ENCODE data around the gene CYP24A1.
"Not testable (repeated sequence)": the region's sequence is repeated elsewhere in the genome, so short reads cannot be mapped to it uniquely, and the experiment has no call there.

CYP24A1 gene

DNA sequence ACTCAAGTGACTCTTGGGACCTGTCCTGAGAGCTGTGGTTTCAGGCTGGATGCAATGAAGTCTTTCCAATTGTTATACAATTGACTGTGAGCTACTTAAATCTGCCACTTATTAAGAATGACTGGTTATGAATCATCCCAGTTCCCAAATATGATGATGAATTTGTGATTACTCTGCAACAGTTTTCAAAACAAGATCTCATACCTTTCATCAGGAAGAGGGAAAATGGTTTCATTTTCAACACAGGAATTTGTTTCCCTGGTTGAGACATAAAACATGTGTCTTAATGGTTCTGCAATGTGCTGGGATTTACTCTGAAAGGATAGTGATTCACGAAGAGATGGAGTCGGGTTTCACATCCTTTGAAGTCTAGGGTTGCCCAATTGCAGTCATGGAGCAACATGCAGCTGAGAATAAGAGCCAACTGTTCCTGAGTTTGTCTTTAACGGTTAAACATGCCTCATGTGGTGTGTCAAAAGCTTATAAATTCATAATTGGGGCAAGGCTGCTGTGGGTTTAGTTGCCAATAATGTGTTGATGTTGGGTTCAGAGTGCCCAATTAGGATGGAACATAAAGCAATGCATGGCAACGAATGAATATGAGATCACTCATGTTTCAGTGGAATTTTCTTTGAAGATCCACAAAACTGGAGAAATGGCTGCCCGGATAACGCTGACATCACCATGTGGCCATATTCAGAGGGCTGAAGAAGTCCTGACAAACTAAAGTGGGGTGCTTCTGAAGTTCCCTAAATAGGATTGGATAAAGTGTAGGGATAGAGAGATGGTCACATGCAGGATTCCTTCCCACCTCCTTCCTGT lies 41.0 kb downstream of the CYP24A1 start:
- no peak for DNase-seq

DNA sequence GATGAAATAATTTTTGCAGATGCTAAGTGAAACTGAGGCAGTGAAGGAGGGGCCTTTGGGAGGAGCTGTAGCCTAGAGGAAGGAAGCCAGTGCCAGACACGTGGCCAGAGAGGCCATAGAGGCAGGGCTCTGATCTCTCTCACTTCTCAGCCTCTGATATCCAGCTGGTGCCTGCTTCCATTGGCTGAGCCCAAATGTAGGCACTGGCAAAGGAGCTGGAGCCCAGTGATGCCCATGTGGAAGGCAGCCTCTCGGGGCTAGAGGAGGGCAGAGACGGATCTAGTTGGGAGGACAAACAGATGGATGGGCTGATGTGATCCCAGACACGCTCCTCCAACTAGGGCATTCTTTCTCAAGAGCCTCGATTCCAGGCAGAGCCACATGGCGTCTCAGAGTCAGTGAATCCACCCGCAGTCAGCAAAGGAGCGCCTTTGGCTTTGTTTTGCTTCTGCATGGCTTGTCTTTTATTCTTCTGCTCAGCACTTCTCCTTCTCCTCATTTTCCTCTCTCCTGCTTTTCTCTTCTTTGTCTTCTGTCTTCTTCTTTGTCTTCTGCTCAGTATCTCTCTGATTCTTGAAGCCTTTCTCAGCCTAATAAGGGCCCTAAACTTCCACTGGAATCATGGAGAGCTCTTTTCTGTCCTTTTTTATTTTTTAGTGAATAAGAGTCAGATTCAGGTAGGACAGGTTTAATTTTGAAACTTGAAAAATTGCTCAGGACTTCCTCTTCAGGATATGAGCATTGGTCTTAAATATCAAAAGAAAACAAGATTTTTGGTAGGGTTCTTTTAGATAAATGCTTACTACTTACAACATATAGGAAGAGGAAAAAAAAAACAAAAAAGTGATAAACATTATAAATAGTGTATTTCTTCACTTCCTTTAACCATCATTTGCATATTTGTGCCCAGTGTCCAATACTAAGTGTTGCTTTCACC lies 41.8 kb downstream of the CYP24A1 start:
- DNase-seq, result no peak

DNA sequence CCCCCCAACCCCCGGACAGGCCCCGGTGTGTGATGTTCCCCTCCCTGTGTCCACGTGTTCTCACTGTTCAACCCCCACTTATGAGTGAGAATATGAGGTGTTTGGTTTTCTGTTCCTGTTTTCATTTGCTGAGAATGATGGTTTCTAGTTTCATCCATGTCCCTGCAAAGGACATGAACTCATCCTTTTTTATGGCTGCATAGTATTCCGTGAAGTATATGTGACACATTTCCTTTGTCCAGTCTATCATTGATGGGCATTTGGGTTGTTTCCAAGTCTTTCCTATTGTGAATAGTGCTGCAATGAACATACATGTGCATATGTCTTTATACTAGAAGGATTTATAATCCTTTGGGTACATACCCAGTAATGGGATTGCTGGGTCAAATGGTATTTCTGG lies 42.7 kb downstream of the CYP24A1 start:
- DNase-seq, result not testable (repeated sequence)

DNA sequence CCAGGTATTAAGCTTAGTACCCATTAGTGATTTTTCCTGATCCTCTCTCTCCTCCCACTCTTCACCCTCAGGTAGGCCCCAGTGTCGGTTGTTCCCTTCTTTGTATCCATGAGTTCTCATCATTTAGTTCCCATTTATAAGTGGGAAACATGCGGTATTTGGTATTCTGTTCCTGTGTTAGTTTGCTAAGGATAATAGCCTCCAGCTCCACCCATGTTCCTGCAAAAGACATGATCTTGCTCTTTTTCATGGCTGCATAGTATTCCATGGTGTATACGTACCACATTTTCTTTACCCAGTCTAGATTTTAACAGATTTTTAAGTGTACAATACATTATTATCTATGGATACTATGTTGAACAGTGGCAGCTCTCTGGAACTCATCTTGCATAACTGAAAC lies 44.4 kb downstream of the CYP24A1 start:
- no peak for DNase-seq

GRCh38 chr20:54127855-54128574 lies 45.8 kb downstream of the CYP24A1 start:
- DNase-seq, result no peak

- no peak for DNase-seq
Measured at GRCh38 chr20:54126806-54127655, 46.8 kb downstream of the CYP24A1 start.

- DNase-seq, result not testable (repeated sequence)
Measured at GRCh38 chr20:54126328-54126727, 47.5 kb downstream of the CYP24A1 start.

DNA sequence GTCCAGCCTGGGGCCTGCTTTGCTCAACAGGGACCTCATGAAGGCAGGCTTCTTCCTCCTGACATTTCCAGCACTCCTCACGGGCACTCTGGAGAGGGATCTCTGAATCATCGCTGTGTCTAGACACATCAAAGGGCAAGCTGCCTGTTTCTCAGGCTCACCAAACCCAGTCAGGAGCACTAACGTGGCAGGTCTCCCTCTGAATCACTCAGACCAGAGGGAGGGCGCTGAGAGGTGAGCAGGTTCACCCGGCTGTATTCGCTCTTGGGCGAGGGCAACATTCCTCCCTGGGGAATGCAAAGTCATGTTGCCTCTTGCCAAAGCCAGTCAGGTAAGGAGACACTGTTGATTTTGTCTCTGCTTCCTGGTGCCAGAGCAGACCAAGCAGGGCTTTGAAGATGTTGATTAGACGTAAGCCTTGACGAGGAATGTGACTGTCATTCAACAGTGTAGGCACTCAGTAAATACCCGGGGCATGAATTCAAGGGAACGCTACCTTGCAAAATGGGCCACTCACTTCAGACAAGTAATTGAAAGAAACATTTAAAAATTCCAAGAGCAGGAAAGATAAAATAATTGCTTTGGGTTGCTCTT lies 50.1 kb downstream of the CYP24A1 start:
- DNase-seq, result no peak

DNA sequence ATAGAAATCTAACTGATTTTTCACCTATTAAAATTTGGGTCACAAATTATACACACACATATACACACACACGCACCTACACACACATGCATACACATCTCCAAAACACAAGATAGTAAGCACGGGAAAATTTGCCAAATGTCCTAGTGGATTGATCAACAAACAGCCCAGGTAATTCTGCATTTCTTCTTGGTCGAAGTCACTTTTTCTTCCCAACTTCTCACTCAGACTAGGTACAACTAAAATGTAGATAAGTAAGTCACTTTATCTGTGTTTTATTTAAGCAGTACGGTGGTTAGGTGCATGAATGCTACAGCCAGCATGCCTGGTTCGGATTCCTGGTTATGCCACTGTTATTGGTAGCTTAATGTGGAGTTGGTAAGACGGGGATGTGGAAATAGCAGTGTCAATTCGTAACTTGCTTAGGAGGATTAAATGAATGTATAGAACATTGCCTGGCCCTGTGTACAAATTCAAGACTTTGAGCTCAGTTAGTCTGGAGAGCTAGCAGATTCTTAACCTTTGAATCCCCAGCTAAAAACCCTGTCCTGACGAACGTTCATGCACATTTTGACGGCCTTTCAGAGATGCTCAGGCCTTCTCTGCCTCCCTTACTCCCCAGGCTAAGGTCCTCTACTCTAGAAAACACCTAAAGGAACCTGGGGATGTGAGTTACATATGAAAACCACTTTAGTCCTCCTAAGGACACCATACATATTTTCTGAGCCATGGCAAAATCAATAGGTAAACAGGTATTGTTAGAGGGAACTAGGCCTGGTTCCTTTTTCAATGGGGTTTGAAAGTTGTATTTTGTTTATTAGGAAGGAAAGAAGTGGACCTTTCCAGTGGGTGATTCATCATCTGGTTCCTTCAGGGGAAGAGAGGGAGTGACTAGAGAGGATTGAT lies 50.9 kb downstream of the CYP24A1 start:
- no peak for DNase-seq

DNA sequence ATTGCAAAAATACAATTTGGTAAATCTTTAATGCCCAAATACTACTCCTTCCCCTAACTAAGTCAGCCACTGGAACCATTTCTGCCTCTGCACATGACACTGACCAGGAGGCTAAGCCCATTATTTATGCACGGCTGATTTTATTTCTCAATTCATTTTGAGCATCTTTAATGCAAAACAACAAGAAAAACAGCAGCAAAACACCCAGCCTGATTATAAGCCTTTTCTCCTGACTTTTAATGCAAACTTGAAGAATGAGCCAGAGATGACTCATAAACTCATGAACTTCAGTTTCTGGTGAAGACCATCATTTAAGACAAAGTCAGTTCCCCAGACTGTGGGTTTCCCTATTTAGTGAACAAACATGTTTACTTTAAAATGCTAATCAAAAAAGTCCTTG lies 51.6 kb downstream of the CYP24A1 start:
- peak in 1 of 5 experiments; percentile 13 for DNase-seq

- DNase-seq, result no peak
Measured at GRCh38 chr20:54119744-54120143, 54.0 kb downstream of the CYP24A1 start.

DNA sequence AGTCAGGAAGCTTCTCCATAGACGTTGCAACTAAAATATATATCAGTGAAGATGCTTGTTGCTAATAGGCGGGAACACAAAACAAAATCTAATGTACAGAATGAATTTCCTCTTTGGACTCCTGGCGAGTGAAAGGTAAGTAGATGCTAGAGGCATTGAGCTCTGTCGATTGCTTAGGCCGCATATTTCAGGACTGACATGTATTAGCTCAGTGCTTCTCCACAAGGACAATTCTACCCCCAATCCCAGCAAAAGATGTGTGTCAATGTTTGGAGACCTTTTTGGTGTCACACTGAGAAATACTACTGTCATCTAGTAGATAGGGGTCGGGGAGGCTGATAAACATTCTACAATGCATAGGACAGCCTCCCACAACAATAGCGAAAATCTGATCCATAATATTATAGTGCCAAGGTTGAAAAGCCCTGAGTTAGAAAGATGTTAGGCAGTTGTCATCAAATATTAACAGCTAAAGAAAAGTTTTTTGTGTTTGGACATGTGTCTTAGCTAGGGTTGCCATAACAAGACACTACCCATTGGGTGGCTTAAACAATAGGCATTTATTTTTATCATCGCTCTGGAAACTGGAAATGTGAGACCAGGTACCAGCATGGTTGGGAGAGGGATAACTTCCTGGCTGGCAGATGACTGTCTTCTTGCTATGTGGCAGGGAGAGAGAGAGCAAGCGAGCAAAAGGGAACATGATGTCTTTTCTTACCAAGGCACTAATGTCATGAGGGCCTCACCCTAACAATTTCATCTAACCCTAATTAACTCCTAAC lies 55.4 kb downstream of the CYP24A1 start:
- no peak for DNase-seq

- no peak for DNase-seq
Measured at GRCh38 chr20:54116550-54117235, 57.1 kb downstream of the CYP24A1 start.

DNA sequence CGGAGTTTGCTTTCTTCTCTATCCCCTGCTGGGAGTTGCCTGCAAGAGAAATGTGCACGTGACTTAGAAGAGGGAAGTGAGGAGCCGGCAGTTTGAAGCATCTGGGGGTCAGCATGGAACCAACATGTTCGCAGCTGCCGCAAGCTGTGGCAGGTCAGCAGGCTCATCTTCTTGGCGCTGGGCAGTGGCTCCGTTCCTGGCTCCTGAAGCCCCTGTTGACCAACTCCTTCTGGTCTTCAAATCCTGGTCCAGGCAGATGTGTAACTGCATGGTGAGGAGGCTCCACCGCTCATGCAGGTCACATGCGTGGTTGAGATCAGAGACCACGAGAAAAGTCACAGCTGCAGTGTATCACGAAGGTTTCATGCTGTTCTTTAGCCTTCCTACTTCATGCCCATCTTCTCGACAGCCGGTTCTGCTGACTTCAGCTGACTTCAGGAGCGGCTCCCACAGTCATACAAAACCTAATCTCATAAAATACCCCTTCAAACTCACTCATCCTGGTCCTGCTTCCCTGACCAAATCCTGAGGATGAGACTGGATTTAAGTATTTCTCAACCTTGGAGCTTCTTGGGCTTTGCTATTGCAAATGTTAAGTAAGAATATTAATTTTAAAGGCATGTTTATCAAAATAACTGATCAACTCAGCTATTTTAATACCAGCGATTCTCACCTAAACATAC lies 58.5 kb downstream of the CYP24A1 start:
- no peak for DNase-seq

DNA sequence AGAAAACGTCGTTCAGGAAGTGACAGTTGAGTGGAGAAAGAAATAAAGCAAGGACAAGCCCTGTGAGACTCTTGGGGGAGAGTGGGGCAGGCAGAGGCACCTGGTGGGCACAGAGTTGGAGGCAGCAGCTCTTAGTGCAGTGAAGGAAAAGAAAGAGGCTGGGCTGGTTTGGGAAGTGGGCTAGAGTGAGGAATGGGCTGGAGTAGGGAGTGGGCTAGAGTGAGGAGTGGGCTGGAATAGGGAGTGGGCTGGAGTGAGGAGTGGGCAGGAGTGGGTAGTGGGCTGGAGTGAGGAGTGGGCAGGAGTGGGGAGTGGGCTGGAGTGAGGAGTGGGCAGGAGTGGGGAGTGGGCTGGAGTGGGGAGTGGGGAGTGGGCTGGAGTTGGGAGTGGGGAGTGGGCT lies 59.7 kb downstream of the CYP24A1 start:
- DNase-seq, result no peak

GRCh38 chr20:54113566-54113965 lies 60.2 kb downstream of the CYP24A1 start:
- no peak for DNase-seq

DNA sequence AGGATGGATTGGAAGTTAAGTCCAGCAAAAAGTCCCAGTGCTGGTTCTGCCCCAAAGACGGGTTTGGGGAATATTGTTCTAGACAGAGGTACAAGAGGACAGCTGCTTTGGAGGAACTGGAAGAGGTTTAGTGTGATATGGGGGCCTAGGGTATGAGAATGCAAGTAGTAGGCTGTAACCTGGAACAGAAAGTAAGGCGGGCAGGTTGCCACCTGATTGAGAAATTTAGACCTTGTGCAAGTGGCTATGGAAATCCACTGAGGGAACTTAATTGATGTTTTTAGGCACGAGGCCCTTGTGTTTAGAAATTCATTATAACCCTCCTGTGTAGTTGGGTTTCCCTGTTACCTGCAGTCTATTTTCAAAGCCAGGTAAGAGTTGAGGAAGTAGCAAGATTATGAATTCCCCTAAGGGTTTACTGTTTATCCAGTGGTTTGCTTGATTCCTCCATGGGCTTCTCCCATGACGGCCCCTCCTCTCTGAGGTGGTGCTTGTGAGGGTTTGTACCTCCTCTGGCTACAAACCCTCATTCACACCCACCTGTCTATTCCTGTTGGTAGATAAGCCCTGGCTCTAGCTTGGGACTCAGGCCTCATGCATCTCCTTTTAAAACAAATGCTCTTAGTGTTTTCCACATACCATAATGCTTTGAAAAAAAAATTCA lies 61.4 kb downstream of the CYP24A1 start:
- no peak for DNase-seq

GRCh38 chr20:54111460-54111859 lies 62.3 kb downstream of the CYP24A1 start:
- DNase-seq, result no peak

Data from T-helper 2 cell (primary cell).